Heart right ventricle (tissue), 16 donors: ENCODE results near the gene TCEAL3. TPM values are rescaled to one million over a fixed set of nuclear protein-coding genes. Genes with fewer than 3 reads are reported as not detected.

Experiments used
- ATAC-seq, 8 donors: fragments of 200-7000 bp; cut with Tn5 transposase; one replicate each; pipeline ENCODE4 v1.9.1; 2020; ENCODE audit warnings: mild to moderate bottlenecking in 8 of 8, moderate library complexity in 8 of 8, moderate number of reproducible peaks in 1 of 8
- DNase-seq, 2 donors: peaks; one replicate each; pipeline ENCODE4 v3.0.0-alpha.2; 2020
- H3K27ac ChIP-seq, 10 donors: fragments of 200-600 bp; sonication (generic) in 2 of 10; one replicate each; pipeline versions ENCODE4 v1.5.0 to v1.8.0; 2020 to 2022; ENCODE audit warnings: mild to moderate bottlenecking in 3 of 10
- H3K27me3 ChIP-seq, 7 donors: fragments of 200-600 bp; one replicate each; pipeline ENCODE4 v1.8.0; 2021 to 2022; ENCODE audit warnings: mild to moderate bottlenecking in 2 of 7
- H3K36me3 ChIP-seq, 9 donors: fragments of 200-600 bp; sonication (generic) in 1 of 9; one replicate each; pipeline versions ENCODE4 v1.5.0 to v1.8.0; 2020 to 2022; ENCODE audit warnings: mild to moderate bottlenecking in 2 of 9
- H3K4me1 ChIP-seq, 9 donors: fragments of 200-600 bp; sonication (generic) in 1 of 9; one replicate each; pipeline versions ENCODE4 v1.5.0 to v1.8.0; 2020 to 2022; ENCODE audit warnings: mild to moderate bottlenecking in 4 of 9
- H3K4me3 ChIP-seq, 10 donors: fragments of 200-600 bp; sonication (generic) in 2 of 10; one replicate each; pipeline versions ENCODE4 v1.5.0 to v1.8.0; 2020 to 2022; ENCODE audit warnings: mild to moderate bottlenecking in 7 of 10, moderate library complexity in 2 of 10
- H3K9me3 ChIP-seq, 11 donors: fragments of 200-600 bp in 10 of 11; sonication (generic) in 2 of 11; one replicate each; pipeline versions ENCODE4 v1.5.0 to v1.8.0; 2013 to 2022; ENCODE audit warnings: mild to moderate bottlenecking in 2 of 11, control low read depth in 1 of 11, moderate library complexity in 1 of 11
- CTCF ChIP-seq, 9 donors: fragments of 200-600 bp; sonication (generic) in 2 of 9; IDR thresholded peaks; one replicate each; pipeline versions ENCODE4 v1.5.0 to v1.8.0; 2021 to 2022; ENCODE audit warnings: antibody characterized with exemption in 9 of 9, mild to moderate bottlenecking in 5 of 9, moderate library complexity in 1 of 9
- WGBS, 2 donors: extraction: QIAGEN DNeasy Blood & Tissue Kit; methylation state at CpG; one replicate each; pipeline ENCODE4 v1.1.7; 2013; ENCODE audit warnings: inconsistent platforms in 1 of 2; 5-methylcytosine and 5-hydroxymethylcytosine counted together
- intact Hi-C, 10 donors: fragments of 100-400 bp; cut with DNase I; formaldehyde crosslinking; loops; one replicate each; pipeline versions ENCODE4 v1.11.1 to v1.14.2; 2022
- polyA plus RNA-seq, 2 donors: library from polyadenylated mRNA; stranded (reverse); fragments of 200-250 nt; gene quantifications; one replicate each; pipeline ENCODE4 v1.2.3, GENCODE V29; 2013
- total RNA-seq, 10 donors: library from RNA; stranded (reverse); fragmentation: NEBNext Ultra II Directional in 3 of 10; extraction: Animal tissue kit (Norgen Biotek cat#: 25700) in 3 of 10; gene quantifications; one replicate each; pipeline versions ENCODE4 v1.2.1 to v1.2.4, GENCODE V29; 2021 to 2023
- donor health status: Arrhythmogenic right ventricular cardiomyopathy.
- donor health status: ischemic (EF 13 %, LVEDD 7.1; RV severe dilation, severe dysfunction).
- donor health status: healthy with polysubstance abuse.
- donor health status: DM: no; HTN: yes; CAD: no.
- donor health status: DM: no; HTN: no; CAD: no.
- donor health status: ischemic (EF 25% LVEDD 6.9; RV normal size, moderate dysfunction).
- donor health status: ischemic (EF 25% LVEDD 5.7; RV mildly dilated, moderate dysfunction).
- donor health status: healthy.
- donor health status: DM: yes; HTN: yes; CAD: no.
- donor health status: Ischemic cardiomyopathy.
- donor health status: ischemic (EF 35%, LVEDD 5.7; RV mildly dilated, moderate dysfunction).
- donor health status: nonischemic (EF 11% LVEDD 7.7; RV severe dilation, severe dysfunction).
- donor health status: DM: yes; HTN: yes; CAD: no.
- donor health status: PGD.
- donor health status: ischemic (EF 29% LVEDD 5.4; RV normal size, mild dysfunction).
- donor health status: nonischemic (EF 23%, LVEDD 6.1; RV moderate dilation, normal function).

Gene TCEAL3
- total and polyA plus RNA-seq, 12 donors = 16.7 to 38.6 (median 22.4) TPM

- intact Hi-C loops = no loop called here
- TF ChIP-seq CTCF (IDR thresholded peaks at IDR 0.05) = no peak
- Histone ChIP-seq H3K9me3 (no peaks in the 10 kb centered on the region), H3K27me3 (peaks cover 0 to 34% (median 0%) of the 10 kb centered on the region in 7 donors), H3K27ac (peak overlapping the region; percentile 61 to 92 (median 88)), H3K36me3 (peaks cover 0 to 12% (median 0%) of the 10 kb centered on the region in 9 donors), H3K4me1 (peaks cover 0 to 13% (median 0%) of the 10 kb centered on the region in 9 donors), H3K4me3 (peak overlapping the region; percentile 38 to 72 (median 70))
- 8 to 14% methylated on average over 20 to 21 of the region's 21 CpGs for WGBS, 2 donors
- peak; percentile 24 to 73 (median 66) for ATAC-seq
- peak; percentile 9 to 13 for DNase-seq
These were observed 672 bp downstream of the TCEAL3 start for GRCh38 chrX:103608306-103608963.

- 85 to 89% methylated on average over 1 of the region's 1 CpG for WGBS, 2 donors
- H3K4me1 ChIP-seq = peaks cover 0 to 13% (median 0%) of the 10 kb centered on the region in 9 donors
- H3K36me3 ChIP-seq = peaks cover 0 to 12% (median 0%) of the 10 kb centered on the region in 9 donors
- no peak overlapping the region for H3K4me3 ChIP-seq
- H3K9me3 ChIP-seq = no peaks in the 10 kb centered on the region
- intact Hi-C loops = no loop called here
- no peak for DNase-seq
- H3K27me3 ChIP-seq = peaks cover 0 to 33% (median 0%) of the 10 kb centered on the region in 7 donors
- TF ChIP-seq CTCF (IDR thresholded peaks at IDR 0.05) = no peak
- no peak overlapping the region for H3K27ac ChIP-seq
- no peak for ATAC-seq
These were observed 2.5 kb downstream of the TCEAL3 start for GRCh38 chrX:103610282-103610681.

DNA sequence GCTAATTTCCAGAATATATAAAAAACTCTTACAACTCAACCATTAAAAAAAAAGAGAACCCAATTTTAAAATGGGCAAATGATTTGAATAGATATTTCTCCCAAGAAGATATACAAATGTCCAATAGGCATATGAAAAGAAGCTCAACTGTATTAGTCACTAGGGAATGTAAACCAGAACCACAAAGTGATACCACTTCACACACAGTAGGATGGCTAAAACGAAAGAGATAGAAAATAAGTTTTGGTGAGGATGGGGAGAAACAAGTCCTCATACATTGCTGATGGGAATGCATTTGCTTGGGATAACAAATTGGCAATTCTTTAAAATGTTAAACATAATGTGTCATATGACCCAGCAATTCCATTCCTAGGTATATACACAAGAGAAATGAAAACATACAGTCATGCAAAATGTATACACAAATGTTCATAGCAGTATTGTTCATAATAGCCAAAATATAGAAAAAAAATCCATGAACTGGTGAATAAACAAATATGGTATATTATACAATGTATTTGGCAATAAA, 5.7 kb downstream of the TCEAL3 start:
- TF ChIP-seq CTCF (IDR thresholded peaks at IDR 0.05) = no peak
- ATAC-seq (no peak), DNase-seq (no peak)
- Histone ChIP-seq H3K4me1 (peaks cover 0 to 6% (median 0%) of the 10 kb centered on the region in 9 donors), H3K27ac (no peak overlapping the region), H3K4me3 (no peak overlapping the region), H3K27me3 (peaks cover 0 to 1% (median 0%) of the 10 kb centered on the region in 7 donors), H3K9me3 (no peaks in the 10 kb centered on the region), H3K36me3 (peaks cover 0 to 12% (median 0%) of the 10 kb centered on the region in 9 donors)
- WGBS, 2 donors = 89 to 95% methylated on average over 1 of the region's 1 CpG
- intact Hi-C loops = no loop called here

DNA sequence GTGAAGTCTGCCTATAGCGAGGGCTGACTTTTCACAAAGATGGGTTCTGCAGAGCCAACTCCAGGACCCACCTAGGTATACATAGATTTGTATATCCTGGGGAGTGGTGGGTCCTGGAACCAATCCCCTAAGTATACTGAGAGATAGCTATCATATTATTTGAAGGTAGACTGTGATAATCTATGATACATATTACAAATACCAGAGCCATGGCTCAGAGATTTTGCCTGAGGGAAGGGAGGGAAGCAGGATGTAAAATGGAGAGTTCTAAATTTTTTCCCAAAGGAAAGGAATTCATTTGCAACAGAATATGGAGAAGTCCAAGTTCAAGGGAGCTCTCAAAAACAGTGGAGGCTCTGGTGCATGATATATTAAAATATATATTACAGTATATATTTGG, 7.2 kb downstream of the TCEAL3 start:
- WGBS, 2 donors = 100% methylated on average over 1 of the region's 1 CpG
- Histone ChIP-seq H3K9me3 (no peaks in the 10 kb centered on the region), H3K4me3 (no peak overlapping the region), H3K4me1 (no peaks in the 10 kb centered on the region), H3K27ac (no peak overlapping the region), H3K27me3 (no peaks in the 10 kb centered on the region), H3K36me3 (peaks cover 0 to 10% (median 0%) of the 10 kb centered on the region in 9 donors)
- intact Hi-C loops = no loop called here
- no peak for TF ChIP-seq CTCF (IDR thresholded peaks at IDR 0.05)
- ATAC-seq (no peak), DNase-seq (no peak)
